ENCODE data around the gene TP53I11.

DNA sequence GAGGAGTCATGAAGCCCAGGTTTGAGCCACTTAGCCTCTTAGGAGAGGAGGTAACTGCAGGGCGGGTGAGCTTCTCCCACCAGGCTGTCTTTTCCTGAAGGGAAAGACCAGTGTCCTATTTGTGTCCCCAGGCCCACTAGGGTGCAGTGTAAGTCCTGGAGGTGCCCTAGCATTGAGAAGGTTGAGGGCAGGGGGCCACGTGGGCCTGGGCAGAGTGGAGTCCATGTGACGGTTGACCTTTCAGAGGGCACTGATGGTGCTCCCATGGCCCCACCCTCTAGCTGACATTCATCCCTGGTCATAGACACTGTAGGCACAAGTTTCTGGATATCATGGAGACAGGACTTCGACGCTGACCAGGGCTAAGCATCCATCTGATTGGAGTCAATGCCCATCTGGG, 44.1 kb upstream of the TP53I11 start:
- no peak for TF ChIP-seq POLR2A (IDR thresholded peaks at IDR 0.05)
- TF ChIP-seq CTCF (IDR thresholded peaks at IDR 0.05 in 4 of 5, conservative IDR thresholded peaks at IDR 0.05 in 1 of 5): no peak

Measured in gastrocnemius medialis (tissue), 4 donors.